GM12891 (cell line): ENCODE data around the gene DHX35.

Source experiments
- PAX5 ChIP-seq: IDR thresholded peaks from 2 replicates; pipeline ENCODE4 v1.6.1; 2011; ENCODE audit warnings: low read length, moderate library complexity, mild to moderate bottlenecking; ENCODE audit not compliant: insufficient read depth, severe bottlenecking
- POLR2A ChIP-seq: IDR thresholded peaks from 2 replicates; pipeline ENCODE4 v1.6.1; 2011; ENCODE audit warnings: low read depth, low read length, control low read depth
- POLR2AphosphoS5 ChIP-seq: IDR thresholded peaks from 2 replicates; pipeline ENCODE4 v1.6.1; 2011; ENCODE audit warnings: low read depth, low read length, control low read depth
- POU2F2 ChIP-seq: IDR thresholded peaks from 2 replicates; pipeline ENCODE4 v1.6.1; 2011; ENCODE audit warnings: low read depth, mild to moderate bottlenecking, control low read depth, low read length, moderate library complexity
- SPI1 ChIP-seq: IDR thresholded peaks from 2 replicates; pipeline ENCODE4 v1.6.1; 2011; ENCODE audit warnings: low read depth, low read length, control low read depth
- TAF1 ChIP-seq: IDR thresholded peaks from 2 replicates; pipeline ENCODE4 v1.6.1; 2011; ENCODE audit warnings: low read depth, low read length, control low read depth

- no peak for TF ChIP-seq POLR2AphosphoS5
- no peak for TF ChIP-seq POLR2A
- TF ChIP-seq TAF1, result no peak
- no peak for TF ChIP-seq SPI1
- no peak for TF ChIP-seq PAX5
- TF ChIP-seq POU2F2, result no peak
Observed at GRCh38 chr20:39066471-39067242, 104.5 kb downstream of the DHX35 start.
